Ureter (tissue), 1 donor: Measurements from ENCODE around the gene ZNF831. TPM values are rescaled to one million over a fixed set of nuclear protein-coding genes. Genes with fewer than 3 reads are reported as not detected.
A peak's percentile ranks its signal among the peaks of the same experiment; 100 is the strongest.

Source experiments
- DNase-seq: peaks from one replicate; pipeline ENCODE4 v3.0.0-alpha.2; 2020; ENCODE audit warnings: low spot score
- total RNA-seq: library from RNA; stranded (reverse); gene quantifications from one replicate; pipeline ENCODE4 v1.2.4, GENCODE V29; 2023
- donor health status: DM: yes; HTN: yes; CAD: no.

ZNF831 gene
- 1.4 TPM for total RNA-seq

GRCh38 chr20:59163631-59164530 lies at the start of gene ZNF831:
Gene ZNF831 (plus strand): TSS chr20:59163821. CDS start chr20:59191020, 27,199 bp downstream.
- DNase-seq: no peak

GRCh38 chr20:59117526-59117925 lies 46.1 kb upstream of the ZNF831 start:
- DNase-seq: no peak

- no peak for DNase-seq
Observed at GRCh38 chr20:59118855-59119254, 44.8 kb upstream of the ZNF831 start.

- DNase-seq: no peak
Observed at GRCh38 chr20:59120491-59120890, 43.1 kb upstream of the ZNF831 start.

- no peak for DNase-seq
Observed at GRCh38 chr20:59120919-59121318, 42.7 kb upstream of the ZNF831 start.

- DNase-seq: no peak
Observed at GRCh38 chr20:59121714-59122565, 41.7 kb upstream of the ZNF831 start.

GRCh38 chr20:59122566-59122919 lies 41.1 kb upstream of the ZNF831 start:
- DNase-seq: no peak

GRCh38 chr20:59123011-59123677 lies 40.5 kb upstream of the ZNF831 start:
- DNase-seq: no peak

GRCh38 chr20:59123678-59124255 lies 39.9 kb upstream of the ZNF831 start:
- DNase-seq: no peak

GRCh38 chr20:59124296-59125029 lies 39.2 kb upstream of the ZNF831 start:
- DNase-seq: no peak

GRCh38 chr20:59125332-59125731 lies 38.3 kb upstream of the ZNF831 start:
- DNase-seq: no peak

- DNase-seq: no peak
Observed at GRCh38 chr20:59125836-59126235, 37.8 kb upstream of the ZNF831 start.

- no peak for DNase-seq
Observed at GRCh38 chr20:59127839-59128238, 35.8 kb upstream of the ZNF831 start.

GRCh38 chr20:59131551-59132285 lies 31.9 kb upstream of the ZNF831 start:
- DNase-seq: no peak

- no peak for DNase-seq
Observed at GRCh38 chr20:59134182-59134581, 29.4 kb upstream of the ZNF831 start.

- peak; percentile 58 for DNase-seq
Observed at GRCh38 chr20:59135093-59135492, 28.5 kb upstream of the ZNF831 start.

- no peak for DNase-seq
Observed at GRCh38 chr20:59136027-59136426, 27.6 kb upstream of the ZNF831 start.

GRCh38 chr20:59137532-59137931 lies 26.1 kb upstream of the ZNF831 start:
- no peak for DNase-seq

GRCh38 chr20:59138114-59138748 lies 25.4 kb upstream of the ZNF831 start:
- DNase-seq: no peak

GRCh38 chr20:59139998-59140397 lies 23.6 kb upstream of the ZNF831 start:
- no peak for DNase-seq
